ENCODE measurements around the gene BTBD9. TPM values are rescaled to one million over a fixed set of nuclear protein-coding genes. Genes with fewer than 3 reads are reported as not detected.

Gene BTBD9
- total RNA-seq, 1 experiment from 2014 or later = 8.9 TPM

DNA sequence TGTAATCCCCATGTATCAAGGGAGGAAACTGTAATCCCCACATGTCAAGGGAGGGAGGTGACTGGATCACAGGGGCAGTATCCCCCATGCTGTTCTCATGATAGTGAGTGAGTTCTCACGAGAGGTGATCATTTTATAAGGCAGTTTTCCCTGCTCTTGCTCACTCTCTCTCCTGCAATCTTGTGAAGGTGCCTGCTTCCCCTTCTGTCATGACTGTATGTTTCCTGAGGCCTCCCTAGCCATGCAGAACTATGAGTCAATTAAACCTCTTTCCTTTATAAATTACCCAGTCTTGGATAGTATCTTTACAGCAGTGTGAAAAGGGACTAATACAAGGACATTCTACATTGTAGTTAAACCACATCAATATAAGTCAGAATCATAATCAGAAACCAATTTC lies 112.4 kb downstream of the BTBD9 start:
- Histone ChIP-seq H4K5ac (ENCODE audit: insufficient read length, low read depth, low read length) (no peak overlapping the region), H3K14ac (ENCODE audit: insufficient read depth, low read length) (no peak overlapping the region), H3K23me2 (ENCODE audit: insufficient read length, low read depth, low read length, poor library complexity, severe bottlenecking) (no peaks in the 10 kb centered on the region), H2BK12ac (ENCODE audit: insufficient read length, low read depth, low read length) (no peak overlapping the region), H2BK15ac (ENCODE audit: low read depth, low read length) (no peak overlapping the region), H2AFZ (ENCODE audit: low read length) (no peak overlapping the region), H4K91ac (ENCODE audit: insufficient read length, low read depth, low read length) (no peak overlapping the region), H2BK5ac (ENCODE audit: insufficient read length, low read length) (no peak overlapping the region), H3K4me1 (ENCODE audit: insufficient read depth, low read length) (no peaks in the 10 kb centered on the region; the same call in 1 of the 2 replicates), H3K18ac (ENCODE audit: insufficient read length, low read depth, low read length) (no peak overlapping the region), H2BK120ac (ENCODE audit: low read depth, low read length, poor library complexity, severe bottlenecking) (no peak overlapping the region), H3K79me2 (ENCODE audit: insufficient read depth, low read length) (no peaks in the 10 kb centered on the region), H4K20me1 (ENCODE audit: control insufficient read depth, insufficient read depth, insufficient read length) (no peaks in the 10 kb centered on the region), H2AK5ac (ENCODE audit: insufficient read length, low read length) (no peak overlapping the region), H3K4ac (ENCODE audit: low read depth, low read length) (no peak overlapping the region), H3K4me2 (ENCODE audit: insufficient read depth, insufficient read length, low read length) (no peak overlapping the region), H3K56ac (ENCODE audit: insufficient read length, low read depth, low read length) (no peak overlapping the region), H2BK20ac (ENCODE audit: low read depth, low read length, poor library complexity, severe bottlenecking) (no peak overlapping the region), H3T11ph (ENCODE audit: low read length) (no peak overlapping the region), H3K9ac (ENCODE audit: extremely low read depth, insufficient read length, low read length) (no peak overlapping the region), H3K23ac (ENCODE audit: insufficient read length, low read depth, low read length) (no peak overlapping the region), H3K9me3 (ENCODE audit: control insufficient read depth, low read depth, low read length) (no peaks in the 10 kb centered on the region), H4K8ac (replicated peaks; ENCODE audit: insufficient read length, low read depth, low read length) (no peak overlapping the region), H3K79me1 (ENCODE audit: insufficient read depth, low read depth, low read length, poor library complexity, severe bottlenecking) (no peaks in the 10 kb centered on the region), H3K27me3 (ENCODE audit: insufficient read depth, low read length) (no peaks in the 10 kb centered on the region), H3K27ac (ENCODE audit: insufficient read length, low read depth, low read length) (no peak overlapping the region)
- Mint-ChIP-seq H3K4me3 (no peak overlapping the region), H3K27me3 (ENCODE audit: low read depth) (no peaks in the 10 kb centered on the region), H3K9me3 (peaks cover 40 to 46% of the 10 kb centered on the region in 2 experiments), H3K4me1 (peaks cover 13 to 16% of the 10 kb centered on the region in 2 experiments), H3K36me3 (ENCODE audit: insufficient read depth in 1 of 3, low read depth in 3 of 3) (peaks cover 19 to 53% (median 26%) of the 10 kb centered on the region in 3 experiments), H3K27ac (no peak overlapping the region)
- TF ChIP-seq, protein P1, sequence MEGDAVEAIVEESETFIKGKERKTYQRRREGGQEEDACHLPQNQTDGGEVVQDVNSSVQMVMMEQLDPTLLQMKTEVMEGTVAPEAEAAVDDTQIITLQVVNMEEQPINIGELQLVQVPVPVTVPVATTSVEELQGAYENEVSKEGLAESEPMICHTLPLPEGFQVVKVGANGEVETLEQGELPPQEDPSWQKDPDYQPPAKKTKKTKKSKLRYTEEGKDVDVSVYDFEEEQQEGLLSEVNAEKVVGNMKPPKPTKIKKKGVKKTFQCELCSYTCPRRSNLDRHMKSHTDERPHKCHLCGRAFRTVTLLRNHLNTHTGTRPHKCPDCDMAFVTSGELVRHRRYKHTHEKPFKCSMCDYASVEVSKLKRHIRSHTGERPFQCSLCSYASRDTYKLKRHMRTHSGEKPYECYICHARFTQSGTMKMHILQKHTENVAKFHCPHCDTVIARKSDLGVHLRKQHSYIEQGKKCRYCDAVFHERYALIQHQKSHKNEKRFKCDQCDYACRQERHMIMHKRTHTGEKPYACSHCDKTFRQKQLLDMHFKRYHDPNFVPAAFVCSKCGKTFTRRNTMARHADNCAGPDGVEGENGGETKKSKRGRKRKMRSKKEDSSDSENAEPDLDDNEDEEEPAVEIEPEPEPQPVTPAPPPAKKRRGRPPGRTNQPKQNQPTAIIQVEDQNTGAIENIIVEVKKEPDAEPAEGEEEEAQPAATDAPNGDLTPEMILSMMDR (conservative IDR thresholded peaks at IDR 0.05) = no peak
- no peak for DNase-seq
- no CpG with 5 or more reads among the region's 1 CpG for WGBS (ENCODE audit: extremely low coverage, insufficient read length, low lambda C conversion rate)

Data from H9 (cell line).